ENCODE results near the gene PTGDR2. TPM values are rescaled to one million over a fixed set of nuclear protein-coding genes. Genes with fewer than 3 reads are reported as not detected.

PTGDR2 gene
- not detected in 2 replicates for total RNA-seq (2014; rRNA removed; shearing (Covaris generic); ENCODE audit: low replicate concordance)

DNA sequence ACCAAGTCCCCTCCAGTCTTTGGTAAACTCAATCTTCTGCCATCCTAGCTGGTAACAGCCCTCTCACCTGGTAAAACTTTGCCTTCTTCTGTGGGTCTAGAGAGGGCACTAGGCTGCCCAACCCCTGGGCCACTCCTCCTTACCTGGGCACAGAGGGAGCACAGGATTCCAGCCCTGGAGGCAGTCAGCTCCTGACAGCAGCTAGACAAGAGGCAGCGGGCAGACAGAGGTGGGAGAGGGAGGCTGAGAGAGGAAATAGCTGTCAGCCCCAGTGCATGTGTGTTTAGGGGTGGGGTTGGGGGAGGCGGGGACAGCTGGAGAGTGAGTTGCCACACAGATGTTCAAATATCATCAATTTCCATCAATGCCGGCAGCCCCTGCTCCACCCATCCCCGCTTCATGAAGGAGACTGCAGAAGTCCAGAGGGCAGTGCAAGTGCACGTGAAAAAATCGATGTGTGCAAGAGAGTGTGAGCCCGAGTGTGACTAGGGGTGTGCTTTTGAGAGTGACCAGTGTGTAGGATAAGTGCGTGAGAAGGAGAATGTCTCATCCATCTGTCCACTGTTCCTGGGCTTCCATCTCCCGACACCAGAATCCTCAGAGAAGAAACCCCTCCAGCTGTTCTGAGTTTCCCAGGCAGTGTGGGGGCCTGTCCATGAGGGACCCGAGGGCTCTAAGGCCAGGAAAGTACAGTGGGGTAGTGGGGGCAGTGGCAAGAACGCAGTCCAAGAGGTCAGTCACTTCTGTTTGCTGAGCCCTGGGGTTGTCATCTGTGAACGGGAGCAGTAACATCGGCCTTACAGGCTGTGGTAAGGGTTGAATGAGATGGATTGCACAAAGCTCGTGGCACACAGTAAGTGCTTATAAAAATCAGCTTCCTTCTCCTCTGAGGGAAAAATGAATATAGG lies at the start of gene PTGDR2:
Gene PTGDR2 (minus strand): TSS at position 225 of the 908 bp plus-strand sequence. CDS start 2,228 bp downstream, outside the sequence.
- H3K4me3 ChIP-seq: no peak within 1 kb of the TSS
- no peaks in the 10 kb centered on the region for H3K9me3 ChIP-seq
- DNase-seq: no peak
- H3K27me3 ChIP-seq: no peaks in the 10 kb centered on the region
- H3K36me3 ChIP-seq: no peaks in the 10 kb centered on the region; the same call in 1 of the 2 replicates

DNA sequence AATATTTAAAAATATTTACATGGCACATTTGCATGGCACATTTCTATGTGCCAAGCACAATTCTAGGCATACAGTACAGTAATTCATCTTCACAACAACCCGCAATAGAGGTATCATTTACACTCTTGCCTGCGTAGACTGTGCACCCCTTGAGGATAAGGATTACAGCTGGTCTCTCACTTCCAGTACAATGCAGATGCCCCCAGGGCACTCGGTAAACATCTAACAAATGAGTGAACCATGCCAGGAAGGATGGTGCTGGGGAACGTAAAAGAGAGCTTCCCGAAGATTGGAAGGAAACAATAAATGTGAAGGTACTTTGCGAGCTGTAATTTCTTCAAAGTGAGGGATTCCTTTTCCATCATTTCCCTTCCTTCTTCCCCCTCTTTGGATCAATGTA lies 49.3 kb upstream of the PTGDR2 start:
- H3K27me3 ChIP-seq: no peaks in the 10 kb centered on the region; the same call in 1 of the 2 replicates
- H3K36me3 ChIP-seq: peaks cover 49% of the 10 kb centered on the region
- no peaks in the 10 kb centered on the region for H3K9me3 ChIP-seq
- no peak for DNase-seq
- H3K4me3 ChIP-seq: peak overlapping the region; percentile 97

DNA sequence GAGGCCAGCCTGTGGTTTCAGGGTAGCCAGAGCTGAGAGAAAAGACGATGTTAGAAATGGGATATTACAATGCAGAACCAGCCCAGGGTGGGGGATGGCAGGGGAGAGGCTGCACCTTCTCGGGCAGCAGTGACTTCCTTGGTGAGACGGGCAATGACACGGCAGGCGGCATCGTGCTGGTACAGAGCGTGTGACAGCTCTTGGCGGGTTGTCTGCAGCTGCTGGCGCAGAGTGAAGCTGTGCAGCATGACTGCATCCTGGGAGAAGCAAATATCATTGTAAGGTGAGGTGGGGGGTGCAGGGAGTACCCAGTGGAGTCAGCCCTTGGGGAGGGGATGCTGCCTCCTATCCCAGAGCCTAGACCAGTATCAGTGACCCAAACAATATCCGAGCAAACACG lies 46.9 kb upstream of the PTGDR2 start:
- no peak overlapping the region for H3K4me3 ChIP-seq
- no peak for DNase-seq
- no peaks in the 10 kb centered on the region for H3K9me3 ChIP-seq
- no peaks in the 10 kb centered on the region for H3K27me3 ChIP-seq
- H3K36me3 ChIP-seq: peaks cover 72% of the 10 kb centered on the region

DNA sequence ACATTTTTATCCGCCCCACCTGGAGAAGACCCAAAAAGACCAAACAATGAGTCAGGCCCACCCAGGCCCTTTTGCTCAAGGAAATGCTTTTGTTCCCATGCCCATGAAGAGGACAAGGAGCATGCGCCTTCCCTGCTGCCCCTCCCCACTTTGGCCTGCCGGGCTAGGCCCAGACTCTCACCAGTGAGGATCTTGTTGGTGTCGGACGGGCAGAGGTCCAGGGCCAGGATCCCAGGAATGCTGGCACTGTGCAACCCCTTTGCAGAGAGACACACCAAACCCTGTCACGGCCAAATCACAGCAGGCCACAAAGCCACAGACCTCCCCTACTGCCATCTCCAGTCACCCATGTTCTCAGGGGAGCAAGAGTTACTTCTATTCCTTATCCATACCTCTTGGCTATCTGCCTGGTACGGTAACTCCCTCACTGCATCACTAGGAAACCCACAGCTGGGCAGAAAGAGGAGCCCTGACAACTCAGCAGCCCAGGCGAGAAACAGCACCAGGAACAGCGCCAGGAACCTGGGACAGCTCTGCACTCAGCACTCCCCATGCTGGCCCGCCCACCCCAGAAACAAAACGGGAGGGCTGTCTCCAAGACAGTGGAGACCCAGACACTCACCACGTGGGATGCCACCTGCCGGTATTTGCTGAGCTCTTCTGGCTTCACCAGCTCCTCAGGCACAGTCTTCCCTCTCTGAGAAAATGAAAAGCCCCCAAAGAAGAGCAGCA lies 45.1 kb upstream of the PTGDR2 start:
- H3K9me3 ChIP-seq: no peaks in the 10 kb centered on the region
- H3K36me3 ChIP-seq: peaks cover 90% of the 10 kb centered on the region
- H3K27me3 ChIP-seq: no peaks in the 10 kb centered on the region
- no peak for DNase-seq
- H3K4me3 ChIP-seq: no peak overlapping the region

GRCh38 chr11:60899977-60900376 lies 44.2 kb upstream of the PTGDR2 start:
- no peak overlapping the region for H3K4me3 ChIP-seq
- no peak for DNase-seq
- peaks cover 96% of the 10 kb centered on the region for H3K36me3 ChIP-seq
- H3K27me3 ChIP-seq: no peaks in the 10 kb centered on the region
- H3K9me3 ChIP-seq: no peaks in the 10 kb centered on the region

- Histone ChIP-seq H3K36me3 (peaks cover 97% of the 10 kb centered on the region), H3K27me3 (no peaks in the 10 kb centered on the region), H3K4me3 (no peak overlapping the region), H3K9me3 (no peaks in the 10 kb centered on the region)
- peak; percentile 18 for DNase-seq
These were observed 43.5 kb upstream of the PTGDR2 start for GRCh38 chr11:60899046-60899936.

GRCh38 chr11:60897496-60897895 lies 41.7 kb upstream of the PTGDR2 start:
- H3K9me3 ChIP-seq: no peaks in the 10 kb centered on the region
- no peaks in the 10 kb centered on the region for H3K27me3 ChIP-seq
- no peak for DNase-seq
- H3K4me3 ChIP-seq: no peak overlapping the region
- peaks cover 95% of the 10 kb centered on the region for H3K36me3 ChIP-seq

DNA sequence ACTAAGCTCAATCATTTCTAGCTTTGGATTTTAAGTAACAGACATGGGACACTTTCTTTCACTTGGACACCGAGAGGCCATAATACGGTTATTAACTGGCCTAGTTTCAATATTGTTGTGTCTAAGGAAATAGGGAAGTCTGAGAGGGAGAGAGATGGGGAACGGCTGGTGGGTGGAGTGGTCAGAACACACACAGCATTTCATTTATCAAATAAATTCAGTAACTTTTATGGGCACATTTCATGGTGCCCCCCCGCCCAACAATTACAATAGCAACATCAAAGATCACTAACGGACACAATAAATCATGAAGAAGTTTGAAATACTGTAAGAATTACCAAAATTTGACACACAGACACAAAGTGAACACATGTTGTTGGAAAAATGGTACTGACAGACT lies 39.9 kb upstream of the PTGDR2 start:
- Histone ChIP-seq H3K9me3 (no peaks in the 10 kb centered on the region), H3K4me3 (no peak overlapping the region), H3K27me3 (no peaks in the 10 kb centered on the region), H3K36me3 (peaks cover 93% of the 10 kb centered on the region)
- DNase-seq: no peak

DNA sequence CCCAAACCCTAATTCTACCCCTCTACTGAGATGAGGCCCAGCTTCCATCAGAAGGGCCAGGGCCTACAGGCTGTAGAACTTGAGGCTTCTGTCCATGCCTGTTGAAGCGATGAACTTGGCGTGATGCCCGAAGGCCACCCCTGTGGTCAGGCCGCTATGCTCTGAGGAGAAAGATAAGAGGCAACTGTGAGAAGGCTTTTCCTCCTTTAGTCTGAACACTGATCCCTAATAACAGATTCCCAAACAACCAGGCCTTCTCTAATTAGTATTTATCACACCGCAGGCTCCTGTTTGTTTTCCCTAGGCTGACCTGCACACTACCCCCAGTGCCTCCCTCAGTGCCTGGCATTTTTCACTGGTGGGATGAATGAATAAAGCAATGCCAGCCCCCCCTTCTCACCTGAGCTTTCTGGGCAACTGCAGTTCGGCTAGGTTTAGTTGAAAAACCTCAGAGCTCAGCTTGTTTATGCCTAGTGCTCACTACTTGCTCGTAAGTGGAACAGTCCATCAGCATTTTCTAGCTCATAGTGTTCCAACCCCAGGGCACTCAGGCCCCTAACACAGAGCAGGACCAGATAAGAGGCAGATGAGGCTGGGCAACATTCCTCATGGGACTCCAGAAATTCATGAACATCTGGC lies 35.5 kb upstream of the PTGDR2 start:
- Histone ChIP-seq H3K9me3 (no peaks in the 10 kb centered on the region), H3K27me3 (no peaks in the 10 kb centered on the region), H3K4me3 (no peak overlapping the region), H3K36me3 (peaks cover 49% of the 10 kb centered on the region)
- DNase-seq: no peak

- no peaks in the 10 kb centered on the region for H3K27me3 ChIP-seq
- no peak for DNase-seq
- H3K9me3 ChIP-seq: 0 out of 2 replicates have a peak, but pooled peaks cover under 1% of the 10 kb centered on the region
- H3K36me3 ChIP-seq: peaks cover 44% of the 10 kb centered on the region
- H3K4me3 ChIP-seq: no peak overlapping the region
These were observed 34.9 kb upstream of the PTGDR2 start for GRCh38 chr11:60890696-60891095.

DNA sequence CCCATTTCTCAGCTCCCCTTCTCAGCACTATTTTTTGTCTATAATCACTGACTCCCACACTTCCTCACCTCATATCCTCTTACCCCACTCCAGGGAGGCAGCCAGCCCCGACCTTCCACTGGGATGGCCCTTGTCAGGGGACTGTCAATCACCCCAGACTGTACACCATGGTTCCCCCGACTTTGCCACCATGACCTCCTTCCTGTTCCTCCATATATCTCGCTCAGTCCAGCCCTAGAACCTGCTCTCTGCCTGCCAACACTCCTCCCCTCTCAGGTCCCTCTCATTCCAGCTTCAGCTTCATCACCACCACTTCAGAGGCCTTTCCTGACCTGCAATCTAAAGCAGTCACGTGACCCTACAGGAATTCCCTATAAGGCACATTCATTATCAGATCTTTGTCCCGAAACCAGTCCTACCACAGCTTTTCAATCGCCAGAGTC lies 34.1 kb upstream of the PTGDR2 start:
- H3K9me3 ChIP-seq: 0 out of 2 replicates have a peak, but pooled peaks cover 2% of the 10 kb centered on the region
- H3K4me3 ChIP-seq: no peak overlapping the region

GRCh38 chr11:60887556-60887955 lies 31.8 kb upstream of the PTGDR2 start:
- H3K4me3 ChIP-seq: no peak overlapping the region
- DNase-seq: peak; percentile 26
- no peaks in the 10 kb centered on the region for H3K27me3 ChIP-seq
- H3K36me3 ChIP-seq: peaks cover 15% of the 10 kb centered on the region
- H3K9me3 ChIP-seq: 0 out of 2 replicates have a peak, but pooled peaks cover 2% of the 10 kb centered on the region

More for the DNA sequence above, 34.1 kb upstream of the PTGDR2 start:
- DNase-seq: no peak
- Histone ChIP-seq H3K27me3 (no peaks in the 10 kb centered on the region), H3K36me3 (peaks cover 36% of the 10 kb centered on the region)

DNA sequence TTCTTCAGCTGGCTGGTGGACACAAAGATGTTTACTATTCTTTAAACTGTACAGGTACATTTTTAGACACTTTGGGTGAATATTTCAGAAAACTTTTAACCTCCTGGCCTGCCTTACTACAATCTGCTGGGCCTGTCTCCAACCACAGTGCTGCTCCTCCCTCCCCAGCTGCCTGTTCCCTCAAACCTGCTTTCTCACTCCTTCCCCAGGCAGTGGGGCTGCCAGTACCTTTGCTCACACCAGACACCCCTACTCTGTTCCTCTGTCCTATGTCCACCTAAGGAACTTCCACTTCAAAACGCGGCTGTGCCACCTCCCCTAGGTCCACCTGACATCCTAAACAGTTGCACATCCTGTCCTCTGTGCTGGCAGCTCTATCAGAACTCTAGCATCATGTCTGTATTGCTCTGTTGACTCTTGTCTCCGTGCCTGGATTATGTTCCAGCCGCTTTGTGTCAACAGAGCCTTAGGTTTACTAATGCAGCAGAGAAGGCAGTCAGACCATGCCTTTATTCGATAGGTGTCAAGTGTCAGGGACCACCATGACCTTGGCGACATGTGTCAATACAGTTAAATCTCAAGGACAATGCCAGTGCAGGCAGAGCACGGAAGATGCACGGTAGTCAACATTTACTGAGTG lies 25.0 kb upstream of the PTGDR2 start:
- Histone ChIP-seq H3K9me3 (0 out of 2 replicates have a peak, but pooled peaks cover 2% of the 10 kb centered on the region), H3K4me3 (no peak overlapping the region), H3K27me3 (no peaks in the 10 kb centered on the region), H3K36me3 (peaks cover 11% of the 10 kb centered on the region)
- no peak for DNase-seq

- Histone ChIP-seq H3K9me3 (no peaks in the 10 kb centered on the region), H3K36me3 (peaks cover 11% of the 10 kb centered on the region), H3K27me3 (no peaks in the 10 kb centered on the region), H3K4me3 (no peak overlapping the region)
- no peak for DNase-seq
These were observed 24.3 kb upstream of the PTGDR2 start for GRCh38 chr11:60879971-60880588.

DNA sequence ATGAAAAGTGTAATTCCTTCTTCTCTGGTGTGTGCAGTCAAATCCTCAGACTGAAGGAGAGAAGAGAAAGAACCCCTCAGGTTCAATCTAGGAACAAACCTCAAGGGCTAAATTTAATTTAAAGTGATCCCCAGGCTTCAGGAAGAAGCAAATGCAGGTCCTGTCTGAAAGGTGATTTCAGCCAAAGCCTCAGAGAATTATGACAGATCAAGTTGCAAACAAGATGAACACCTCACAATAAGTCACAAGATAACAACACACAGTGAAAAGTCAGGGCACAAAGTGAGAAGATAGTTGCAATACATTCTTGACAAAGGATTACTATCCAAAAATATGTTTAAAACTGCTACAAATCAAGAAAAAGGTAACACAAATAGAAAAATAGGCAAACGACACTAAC lies 23.4 kb upstream of the PTGDR2 start:
- peaks cover 11% of the 10 kb centered on the region for H3K36me3 ChIP-seq
- H3K27me3 ChIP-seq: no peaks in the 10 kb centered on the region
- DNase-seq: no peak
- H3K4me3 ChIP-seq: no peak overlapping the region
- H3K9me3 ChIP-seq: no peaks in the 10 kb centered on the region

Measured in MG63 (cell line).